AG09319 (cell line): Measurements from ENCODE around the gene HOXA1.
"Not testable (repeated sequence)": the region's sequence is repeated elsewhere in the genome, so short reads cannot be mapped to it uniquely, and the experiment has no call there.

Experiments
- DNase-seq: peaks from one replicate; pipeline ENCODE4 v3.0.0-alpha.2; 2010; ENCODE audit warnings: low read depth; ENCODE audit errors: extremely low read depth
- CTCF ChIP-seq: IDR thresholded peaks from 2 replicates; pipeline ENCODE4 v1.5.1; 2011; ENCODE audit warnings: low read depth, mild to moderate bottlenecking, inconsistent platforms, low read length, moderate library complexity

Gene HOXA1

GRCh38 chr7:27062946-27063345, 32.9 kb downstream of the HOXA1 start:
- no peak for DNase-seq
- no peak for TF ChIP-seq CTCF

GRCh38 chr7:27053153-27053552, 42.6 kb downstream of the HOXA1 start:
- DNase-seq = no peak
- no peak for TF ChIP-seq CTCF

GRCh38 chr7:27051451-27051850, 44.3 kb downstream of the HOXA1 start:
- TF ChIP-seq CTCF = no peak
- DNase-seq = no peak

GRCh38 chr7:27048438-27048837, 47.4 kb downstream of the HOXA1 start:
- DNase-seq = no peak
- no peak for TF ChIP-seq CTCF

GRCh38 chr7:27046854-27047549, 48.8 kb downstream of the HOXA1 start:
- no peak for TF ChIP-seq CTCF
- no peak for DNase-seq

- not testable (repeated sequence) for DNase-seq
Observed at GRCh38 chr7:27045972-27046371, 49.8 kb downstream of the HOXA1 start.

GRCh38 chr7:27045066-27045465, 50.7 kb downstream of the HOXA1 start:
- not testable (repeated sequence) for DNase-seq
